ENCODE data around the gene MARVELD1. TPM values are rescaled to one million over a fixed set of nuclear protein-coding genes. Genes with fewer than 3 reads are reported as not detected.

MARVELD1 gene
- total RNA-seq, 1 experiment from 2014 or later, result 46.3 TPM

- DNase-seq (ENCODE audit: low read depth), result no peak
Observed at GRCh38 chr10:97755718-97756117, 42.2 kb downstream of the MARVELD1 start.

- no peak for DNase-seq (ENCODE audit: low read depth)
Observed at GRCh38 chr10:97757471-97757870, 43.9 kb downstream of the MARVELD1 start.

- peak; percentile 51 for DNase-seq (ENCODE audit: low read depth)
Observed at GRCh38 chr10:97759158-97759887, 45.8 kb downstream of the MARVELD1 start.

- DNase-seq (ENCODE audit: low read depth), result no peak
Observed at GRCh38 chr10:97759946-97760345, 46.4 kb downstream of the MARVELD1 start.

- no peak for DNase-seq (ENCODE audit: low read depth)
Observed at GRCh38 chr10:97760461-97761257, 47.1 kb downstream of the MARVELD1 start.

GRCh38 chr10:97761331-97761865, 47.9 kb downstream of the MARVELD1 start:
- no peak for DNase-seq (ENCODE audit: low read depth)

GRCh38 chr10:97762056-97762455, 48.5 kb downstream of the MARVELD1 start:
- DNase-seq (ENCODE audit: low read depth), result no peak

- DNase-seq (ENCODE audit: low read depth), result no peak
Observed at GRCh38 chr10:97762816-97763215, 49.3 kb downstream of the MARVELD1 start.

- no peak for DNase-seq (ENCODE audit: low read depth)
Observed at GRCh38 chr10:97763411-97763810, 49.9 kb downstream of the MARVELD1 start.

GRCh38 chr10:97763947-97764346, 50.4 kb downstream of the MARVELD1 start:
- no peak for DNase-seq (ENCODE audit: low read depth)

- DNase-seq (ENCODE audit: low read depth), result no peak
Observed at GRCh38 chr10:97764519-97764931, 51.0 kb downstream of the MARVELD1 start.

- DNase-seq (ENCODE audit: low read depth), result no peak
Observed at GRCh38 chr10:97765201-97765600, 51.7 kb downstream of the MARVELD1 start.

- DNase-seq (ENCODE audit: low read depth), result no peak
Observed at GRCh38 chr10:97766106-97766810, 52.7 kb downstream of the MARVELD1 start.

- DNase-seq (ENCODE audit: low read depth), result no peak
Observed at GRCh38 chr10:97766996-97767924, 53.7 kb downstream of the MARVELD1 start.

Other genes with a start within 250 kb of the MARVELD1 start
- 68.0 and 71.8 TPM in 2 replicates for gene MMS19, start 215.3 kb upstream of the MARVELD1 start, total RNA-seq (2014; rRNA removed; shearing (Covaris generic))
- gene UBTD1, start 214.8 kb upstream of the MARVELD1 start, total RNA-seq (2014; rRNA removed; shearing (Covaris generic)), result 21.8 and 40.5 TPM in 2 replicates
- gene ANKRD2, start 141.0 kb upstream of the MARVELD1 start, total RNA-seq (2014; rRNA removed; shearing (Covaris generic)), result not detected in 2 replicates
- gene HOGA1, start 129.3 kb upstream of the MARVELD1 start, total RNA-seq (2014; rRNA removed; shearing (Covaris generic)), result 0.12 and 0.71 TPM in 2 replicates
- gene C10orf62, start 124.0 kb upstream of the MARVELD1 start, total RNA-seq (2014; rRNA removed; shearing (Covaris generic)), result not detected in 2 replicates
- gene MORN4, start 80.2 kb upstream of the MARVELD1 start, total RNA-seq (2014; rRNA removed; shearing (Covaris generic)), result 3.8 and 5.9 TPM in 2 replicates
- gene PI4K2A, start 73.1 kb upstream of the MARVELD1 start, total RNA-seq (2014; rRNA removed; shearing (Covaris generic)), result 23.9 and 31.2 TPM in 2 replicates
- gene AVPI1, start 26.5 kb upstream of the MARVELD1 start, total RNA-seq (2014; rRNA removed; shearing (Covaris generic)), result 13.3 and 20.6 TPM in 2 replicates
- 9.0 and 19.2 TPM in 2 replicates for gene ZFYVE27, start 23.4 kb downstream of the MARVELD1 start, total RNA-seq (2014; rRNA removed; shearing (Covaris generic))
- gene SFRP5, start 58.3 kb downstream of the MARVELD1 start, total RNA-seq (2014; rRNA removed; shearing (Covaris generic)), result not detected in 2 replicates
- gene GOLGA7B, start 136.1 kb downstream of the MARVELD1 start, total RNA-seq (2014; rRNA removed; shearing (Covaris generic)), result not detected in 2 replicates

All from M059J (cell line).